ENCODE results near the gene UBTD1.
"Not testable (repeated sequence)": the region's sequence is repeated elsewhere in the genome, so short reads cannot be mapped to it uniquely, and the experiment has no call there.

Gene UBTD1

DNA sequence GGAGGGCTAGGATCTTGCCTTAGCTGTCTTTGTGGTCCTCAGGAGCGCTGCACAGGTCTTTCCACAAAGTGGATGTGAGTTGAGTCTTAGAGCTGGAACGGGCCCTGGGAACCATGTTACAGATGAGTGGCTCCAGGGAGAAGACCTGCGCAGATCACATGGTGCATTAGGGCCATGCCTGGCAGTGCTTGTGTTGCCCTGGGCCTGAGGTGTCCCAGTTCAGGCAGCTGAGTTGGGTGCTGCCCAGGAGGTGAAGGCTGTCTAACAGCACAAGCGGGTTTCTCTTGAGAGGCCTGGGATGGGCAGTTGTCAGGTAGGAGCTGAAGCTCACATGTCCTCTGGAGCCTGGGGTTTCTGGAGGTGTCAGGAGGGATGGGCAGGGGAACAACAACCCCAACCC is 40.1 kb downstream of the UBTD1 start:
- no peak for DNase-seq (ENCODE audit: low read depth)

DNA sequence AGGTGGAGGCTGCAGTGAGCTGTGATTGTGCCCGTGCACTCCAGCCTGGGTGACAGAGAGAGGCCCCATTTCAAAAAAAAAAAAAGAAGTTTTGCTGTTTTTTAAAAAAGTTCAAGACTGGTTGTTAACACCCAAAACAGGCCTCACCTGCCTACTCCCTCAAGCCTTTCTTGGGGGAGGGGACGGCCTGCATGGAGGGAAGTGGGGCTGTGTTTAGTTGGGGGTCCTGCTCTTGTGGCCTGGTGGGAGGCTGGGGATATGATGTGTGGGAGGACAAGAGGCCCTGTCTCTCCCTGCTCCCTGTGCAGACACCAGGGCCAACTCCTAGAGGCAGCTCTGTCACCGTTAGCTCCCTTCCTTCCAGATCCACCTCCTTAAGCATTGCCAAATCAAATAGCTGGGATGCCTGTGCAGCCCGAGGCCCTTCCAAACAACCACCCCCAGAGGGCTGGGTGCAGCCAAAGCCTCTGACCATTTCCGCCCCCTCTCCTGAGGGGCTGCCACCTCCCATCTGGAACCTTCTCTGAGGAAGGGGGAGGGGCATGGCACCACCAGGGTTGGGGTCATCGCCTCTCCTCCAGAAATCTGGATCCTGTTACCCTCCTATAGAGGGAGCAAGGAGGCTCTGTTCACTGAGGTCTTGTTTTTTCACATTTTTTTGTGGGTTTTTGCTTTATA is 40.9 kb downstream of the UBTD1 start:
- no peak for DNase-seq (ENCODE audit: low read depth)

DNA sequence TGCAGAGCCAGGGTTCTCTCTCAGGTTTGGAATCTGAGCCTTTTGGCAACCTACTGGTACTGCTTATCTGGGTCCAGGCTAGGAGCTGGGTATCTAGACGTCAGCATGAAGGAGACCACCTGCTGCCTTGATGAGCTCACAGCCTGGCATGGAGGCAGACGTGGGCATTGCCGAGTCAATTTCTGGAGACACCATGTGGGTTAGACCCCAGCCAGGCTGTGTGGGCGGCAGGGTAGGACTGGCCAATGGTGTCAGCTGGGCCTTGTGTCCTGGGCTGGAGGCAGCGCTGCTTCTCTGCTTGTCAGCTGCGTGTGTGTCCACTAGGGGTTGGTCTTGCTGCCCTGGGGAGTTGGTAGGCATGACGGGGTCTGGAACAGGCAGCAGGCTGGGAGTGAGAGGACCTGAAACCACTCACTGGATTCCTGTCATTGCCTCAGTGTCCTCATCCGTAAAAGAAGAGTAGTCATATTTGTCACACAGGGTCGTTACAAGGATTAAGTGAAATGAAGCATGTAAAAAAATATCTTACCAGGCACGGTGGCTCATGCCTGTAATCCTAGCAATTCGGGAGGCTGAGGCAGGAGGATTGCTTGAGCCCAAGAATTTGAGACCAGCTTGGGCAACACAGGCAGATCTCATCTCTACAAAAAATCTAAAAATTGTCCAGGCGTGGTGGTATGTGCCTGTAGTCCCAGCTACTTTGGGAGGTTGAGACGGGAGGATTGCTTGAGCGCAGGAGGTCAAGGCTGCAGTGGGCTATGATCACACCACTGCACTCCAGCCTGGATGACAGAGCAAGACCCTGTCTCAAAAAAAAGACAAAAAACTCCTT is 42.2 kb downstream of the UBTD1 start:
- no peak for DNase-seq (ENCODE audit: low read depth)

- DNase-seq (ENCODE audit: low read depth) = no peak
Measured at GRCh38 chr10:97542169-97543024, 43.7 kb downstream of the UBTD1 start.

- no peak for DNase-seq (ENCODE audit: low read depth)
Measured at GRCh38 chr10:97543025-97543546, 44.4 kb downstream of the UBTD1 start.

- no peak for DNase-seq (ENCODE audit: low read depth)
Measured at GRCh38 chr10:97546456-97547270, 47.9 kb downstream of the UBTD1 start.

GRCh38 chr10:97547271-97547600 is 48.5 kb downstream of the UBTD1 start:
- DNase-seq (ENCODE audit: low read depth) = no peak

GRCh38 chr10:97547962-97548361 is 49.2 kb downstream of the UBTD1 start:
- no peak for DNase-seq (ENCODE audit: low read depth)

DNA sequence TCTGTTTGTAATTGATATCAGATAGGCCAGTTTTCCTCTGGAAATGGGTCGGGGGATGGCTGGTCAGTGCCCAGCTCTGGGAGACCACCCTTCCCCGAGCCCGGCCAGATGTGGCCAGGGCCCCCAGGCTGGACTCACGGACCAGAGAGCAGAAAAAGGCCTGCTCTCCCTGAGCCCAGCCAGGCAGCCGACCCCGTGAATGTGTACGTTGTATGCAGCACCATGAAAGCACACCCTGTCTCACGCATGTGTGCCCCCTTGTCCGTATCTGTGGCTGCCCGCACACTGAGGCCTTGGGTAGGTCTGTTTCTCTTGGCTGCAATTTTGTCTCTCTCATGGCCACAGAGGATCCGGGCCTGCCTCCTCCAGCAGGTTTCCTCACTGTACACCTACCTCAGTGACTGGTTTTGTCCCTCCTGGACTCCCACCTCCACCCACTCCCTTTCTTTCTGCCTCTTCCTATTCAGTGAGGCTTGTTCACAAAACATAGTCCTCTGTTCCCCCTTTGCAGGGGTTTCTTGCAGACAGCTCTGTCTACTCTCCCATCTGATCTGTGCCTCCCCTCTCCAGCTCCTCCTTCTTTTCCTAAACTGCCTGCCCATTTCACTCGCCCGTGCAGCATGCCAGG is 50.2 kb downstream of the UBTD1 start:
- no peak for DNase-seq (ENCODE audit: low read depth)

DNA sequence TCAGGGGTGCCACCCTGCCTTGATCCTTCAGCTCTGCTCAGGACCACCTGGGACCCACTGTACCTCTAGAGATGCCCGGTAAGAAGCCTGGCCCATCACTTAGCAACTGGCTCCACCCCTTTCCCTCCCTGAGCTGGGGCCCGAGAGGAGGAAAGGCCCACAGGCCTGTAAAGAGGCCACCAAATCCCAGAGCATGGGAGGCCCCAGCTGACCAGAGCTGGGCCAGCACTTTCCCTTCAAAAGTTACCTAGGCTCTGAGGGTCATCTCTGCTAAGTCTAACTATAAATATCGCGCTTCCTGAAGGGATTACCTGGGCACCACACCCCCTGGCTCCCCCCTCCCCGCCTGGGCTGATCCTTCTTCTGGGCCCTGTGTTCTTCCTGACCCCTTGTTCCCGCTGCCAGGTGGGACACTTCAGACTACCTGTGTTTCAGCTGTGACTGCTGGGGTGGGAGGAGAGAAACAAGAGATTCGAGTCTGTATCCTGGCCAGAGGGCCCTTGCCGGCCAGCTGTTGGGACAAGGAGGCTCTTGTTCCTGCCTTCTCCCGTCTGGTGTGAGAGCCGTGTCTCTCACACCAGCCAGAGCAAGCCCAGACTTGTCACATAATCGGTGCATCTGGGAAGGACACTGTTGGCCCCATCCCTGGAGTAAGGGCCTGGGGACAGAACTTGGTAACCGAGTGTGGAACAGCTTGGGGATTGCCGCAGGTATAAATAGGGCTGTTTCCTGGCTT is 51.0 kb downstream of the UBTD1 start:
- no peak for DNase-seq (ENCODE audit: low read depth)

- no peak for DNase-seq (ENCODE audit: low read depth)
Measured at GRCh38 chr10:97550336-97551149, 51.8 kb downstream of the UBTD1 start.

DNA sequence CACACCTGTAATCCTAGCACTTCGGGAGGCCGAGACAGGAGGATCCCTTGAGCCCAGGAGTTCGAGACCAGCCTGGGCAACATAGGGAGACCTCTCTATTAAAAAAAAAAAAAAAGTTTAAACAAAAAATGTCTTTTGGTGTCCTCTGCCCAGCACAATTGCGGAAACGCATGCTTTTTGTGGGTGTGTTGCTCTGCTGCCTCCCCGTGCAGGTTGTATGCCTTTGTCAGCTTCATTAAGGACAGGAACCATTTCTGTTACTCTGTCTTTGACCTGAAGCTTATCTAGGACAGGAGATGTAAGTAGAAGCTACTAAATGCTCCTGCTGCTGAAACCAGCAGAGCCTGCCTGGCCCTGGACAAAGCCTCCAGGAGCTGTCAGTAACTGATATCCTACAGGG is 52.5 kb downstream of the UBTD1 start:
- DNase-seq (ENCODE audit: low read depth) = no peak

GRCh38 chr10:97553575-97554031 is 54.9 kb downstream of the UBTD1 start:
- DNase-seq (ENCODE audit: low read depth) = peak; percentile 42

GRCh38 chr10:97554336-97554735 is 55.6 kb downstream of the UBTD1 start:
- not testable (repeated sequence) for DNase-seq (ENCODE audit: low read depth)

DNA sequence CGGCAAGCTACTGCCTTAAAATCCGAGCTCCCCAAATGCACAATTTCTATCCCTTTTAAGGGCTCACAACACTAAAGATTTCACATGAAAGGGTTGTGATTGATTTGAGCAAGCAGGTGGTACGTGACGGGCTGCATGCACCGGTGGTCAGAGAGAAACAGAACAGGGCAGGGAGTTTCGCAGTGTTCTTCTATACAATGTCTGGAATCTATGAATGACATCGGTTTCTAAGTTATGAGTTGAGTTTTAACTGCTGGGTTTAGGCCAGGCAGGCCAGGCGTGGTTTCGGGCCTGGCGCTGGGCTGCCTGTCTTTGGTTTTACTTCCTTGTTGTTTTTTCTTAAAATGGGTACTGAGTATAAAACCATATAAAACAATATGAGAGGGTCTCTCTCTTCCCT is 56.8 kb downstream of the UBTD1 start:
- DNase-seq (ENCODE audit: low read depth) = not testable (repeated sequence)

- not testable (repeated sequence) for DNase-seq (ENCODE audit: low read depth)
Measured at GRCh38 chr10:97560731-97561381, 62.1 kb downstream of the UBTD1 start.

- DNase-seq (ENCODE audit: low read depth) = not testable (repeated sequence)
Measured at GRCh38 chr10:97561386-97562077, 62.8 kb downstream of the UBTD1 start.

- not testable (repeated sequence) for DNase-seq (ENCODE audit: low read depth)
Measured at GRCh38 chr10:97562329-97562728, 63.6 kb downstream of the UBTD1 start.
